ENCODE results near the gene COPS7B. TPM values are rescaled to one million over a fixed set of nuclear protein-coding genes. Genes with fewer than 3 reads are reported as not detected.

The COPS7B gene
- total RNA-seq, 2 donors from 2014 or later: 12.2 to 14.9 TPM

DNA sequence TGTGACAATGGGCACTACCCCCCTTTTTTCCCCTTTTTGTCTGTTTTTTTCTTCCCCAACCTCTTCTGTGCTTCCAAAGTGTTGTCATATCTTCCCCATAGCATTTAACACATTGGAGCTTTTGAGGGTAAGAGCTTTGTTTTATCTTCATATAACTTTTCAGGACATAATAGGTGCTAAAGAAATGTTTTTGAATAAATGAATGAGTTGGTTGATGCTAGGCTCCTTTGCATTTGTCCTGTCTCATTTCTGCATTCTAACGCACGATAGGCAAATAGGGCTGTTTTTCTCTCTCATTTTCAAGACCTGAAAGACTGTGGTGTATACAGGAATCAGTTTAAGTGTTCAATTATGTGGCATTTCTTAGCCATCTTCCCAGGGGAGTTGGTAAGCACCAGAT is 832 bp upstream of the COPS7B start:
- H3K36me3 ChIP-seq: peaks cover 5% of the 10 kb centered on the region
- TF ChIP-seq, protein P1, sequence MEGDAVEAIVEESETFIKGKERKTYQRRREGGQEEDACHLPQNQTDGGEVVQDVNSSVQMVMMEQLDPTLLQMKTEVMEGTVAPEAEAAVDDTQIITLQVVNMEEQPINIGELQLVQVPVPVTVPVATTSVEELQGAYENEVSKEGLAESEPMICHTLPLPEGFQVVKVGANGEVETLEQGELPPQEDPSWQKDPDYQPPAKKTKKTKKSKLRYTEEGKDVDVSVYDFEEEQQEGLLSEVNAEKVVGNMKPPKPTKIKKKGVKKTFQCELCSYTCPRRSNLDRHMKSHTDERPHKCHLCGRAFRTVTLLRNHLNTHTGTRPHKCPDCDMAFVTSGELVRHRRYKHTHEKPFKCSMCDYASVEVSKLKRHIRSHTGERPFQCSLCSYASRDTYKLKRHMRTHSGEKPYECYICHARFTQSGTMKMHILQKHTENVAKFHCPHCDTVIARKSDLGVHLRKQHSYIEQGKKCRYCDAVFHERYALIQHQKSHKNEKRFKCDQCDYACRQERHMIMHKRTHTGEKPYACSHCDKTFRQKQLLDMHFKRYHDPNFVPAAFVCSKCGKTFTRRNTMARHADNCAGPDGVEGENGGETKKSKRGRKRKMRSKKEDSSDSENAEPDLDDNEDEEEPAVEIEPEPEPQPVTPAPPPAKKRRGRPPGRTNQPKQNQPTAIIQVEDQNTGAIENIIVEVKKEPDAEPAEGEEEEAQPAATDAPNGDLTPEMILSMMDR (IDR thresholded peaks at IDR 0.05): no peak
- no peak for DNase-seq (ENCODE audit: low spot score)
- peaks cover 0 to 52% of the 10 kb centered on the region in 2 donors for H3K4me1 ChIP-seq
- H3K4me3 ChIP-seq: no peak overlapping the region
- H3K27me3 ChIP-seq: no peaks in the 10 kb centered on the region
- H3K9me3 ChIP-seq: no peaks in the 10 kb centered on the region
- H3K27ac ChIP-seq: no peak overlapping the region

DNA sequence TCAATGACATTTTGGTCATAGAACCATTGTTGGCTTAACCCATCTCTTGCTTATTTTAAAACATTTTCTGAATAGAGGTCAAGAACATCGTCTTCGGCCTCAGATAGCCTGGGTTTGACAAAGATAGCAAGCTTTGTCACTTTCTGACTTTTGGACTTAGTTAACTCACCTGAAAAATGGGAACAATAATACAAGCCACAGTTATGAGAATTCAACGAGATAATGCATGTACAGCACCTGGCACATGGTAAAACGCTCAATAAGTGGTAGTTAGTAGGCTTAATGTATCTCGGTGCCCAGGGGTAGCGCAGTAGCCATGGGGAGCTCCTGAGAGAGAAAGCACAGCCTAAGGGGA is 446 bp upstream of the COPS7B start:
- TF ChIP-seq, protein P1 (IDR thresholded peaks at IDR 0.05): no peak
- H3K9me3 ChIP-seq: no peaks in the 10 kb centered on the region
- H3K36me3 ChIP-seq: peaks cover 5% of the 10 kb centered on the region
- no peak for DNase-seq (ENCODE audit: low spot score)
- no peaks in the 10 kb centered on the region for H3K27me3 ChIP-seq
- peak overlapping the region; percentile 36 to 78 for H3K27ac ChIP-seq
- H3K4me3 ChIP-seq: peak overlapping the region; percentile 91 to 99
- H3K4me1 ChIP-seq: peaks cover 0 to 48% of the 10 kb centered on the region in 2 donors

DNA sequence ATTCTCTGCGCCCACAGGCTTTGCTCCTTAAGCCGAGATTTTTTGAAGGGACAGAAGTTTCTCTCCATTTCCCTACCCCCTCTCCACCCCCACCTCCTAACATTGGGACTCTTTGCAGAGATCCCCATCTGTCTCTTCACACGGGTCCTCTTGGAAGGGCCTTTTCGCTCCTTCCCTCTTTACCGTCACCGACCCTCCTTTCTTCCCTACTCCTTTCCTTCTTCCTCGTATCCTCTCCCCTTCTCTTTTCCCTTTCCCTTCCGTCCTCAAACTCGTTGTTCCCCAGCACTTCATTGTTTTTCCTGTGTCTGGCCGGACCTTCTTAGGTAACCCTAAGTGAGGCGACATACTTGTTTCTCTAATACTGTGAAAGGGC is 660 bp downstream of the COPS7B start:
- peaks cover 0 to 48% of the 10 kb centered on the region in 2 donors for H3K4me1 ChIP-seq

DNA sequence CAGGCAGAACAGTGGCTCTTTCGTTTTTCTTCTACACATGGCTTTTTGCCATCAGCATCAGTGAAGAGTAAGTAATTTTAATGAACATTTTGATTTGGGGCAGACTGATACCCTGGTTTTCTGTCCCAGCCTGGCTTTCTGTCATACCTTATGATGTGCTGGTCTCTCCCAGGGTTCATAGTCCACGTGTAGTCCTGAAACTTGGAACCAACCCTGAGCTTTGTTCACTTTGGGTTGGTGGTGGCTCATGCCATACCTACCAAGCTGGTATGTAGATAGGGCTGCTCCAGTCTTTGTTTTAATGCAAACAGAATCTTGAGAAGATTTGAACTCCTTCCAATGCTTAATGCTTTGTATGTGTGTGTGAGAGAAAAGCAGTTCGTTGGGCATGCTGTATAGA is 4.9 kb downstream of the COPS7B start:
- Histone ChIP-seq H3K27me3 (no peaks in the 10 kb centered on the region), H3K4me1 (peaks cover 0 to 15% of the 10 kb centered on the region in 2 donors), H3K27ac (no peak overlapping the region), H3K4me3 (no peak overlapping the region), H3K9me3 (no peaks in the 10 kb centered on the region), H3K36me3 (peaks cover 37% of the 10 kb centered on the region)
- no peak for DNase-seq (ENCODE audit: low spot score)
- TF ChIP-seq, protein P1 (IDR thresholded peaks at IDR 0.05): no peak

More for the DNA sequence above, 660 bp downstream of the COPS7B start:
- no peak for DNase-seq (ENCODE audit: low spot score)
- peak overlapping the region in 1 of 2 donors; percentile 78 for H3K27ac ChIP-seq
- TF ChIP-seq, protein P1 (IDR thresholded peaks at IDR 0.05): no peak
- peaks cover 11% of the 10 kb centered on the region for H3K36me3 ChIP-seq
- peak overlapping the region; percentile 91 to 99 for H3K4me3 ChIP-seq
- H3K9me3 ChIP-seq: no peaks in the 10 kb centered on the region
- no peaks in the 10 kb centered on the region for H3K27me3 ChIP-seq

DNA sequence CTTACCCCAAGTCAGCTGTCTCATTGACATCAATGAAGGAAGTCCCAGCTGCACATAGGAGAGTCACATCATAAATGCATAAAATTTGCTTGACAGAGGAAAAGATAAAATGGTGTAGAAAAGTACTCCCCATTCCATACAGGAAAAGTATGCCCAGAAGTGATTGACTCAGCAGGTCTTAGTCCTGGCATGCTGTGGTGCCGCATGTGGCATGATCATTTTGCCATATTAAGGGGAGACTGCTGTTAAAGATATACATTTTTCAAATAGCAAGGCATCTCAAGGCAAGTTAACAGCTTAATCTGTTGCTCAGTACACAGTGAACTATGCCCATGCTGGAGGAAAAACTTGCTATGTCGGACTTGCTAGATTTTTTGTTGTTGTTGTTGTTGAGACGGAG is 8.1 kb downstream of the COPS7B start:
- no peak overlapping the region for H3K4me3 ChIP-seq
- TF ChIP-seq, protein P1 (IDR thresholded peaks at IDR 0.05): no peak
- H3K36me3 ChIP-seq: peaks cover 60% of the 10 kb centered on the region
- DNase-seq (ENCODE audit: low spot score): no peak
- no peaks in the 10 kb centered on the region for H3K9me3 ChIP-seq
- no peaks in the 10 kb centered on the region for H3K4me1 ChIP-seq
- no peaks in the 10 kb centered on the region for H3K27me3 ChIP-seq
- no peak overlapping the region for H3K27ac ChIP-seq

Data from right atrium auricular region (tissue), 2 donors.